Endodermal cell (in vitro differentiated cells): ENCODE results near the gene ZNF710. TPM values are rescaled to one million over a fixed set of nuclear protein-coding genes. Genes with fewer than 3 reads are reported as not detected.

Source experiments
- DNase-seq: peaks from one replicate; pipeline ENCODE4 v3.0.0-alpha.2; 2017
- H3K27ac ChIP-seq: 2 replicates; pipeline ENCODE4 v1.5.1; 2013; ENCODE audit warnings: mild to moderate bottlenecking, low read depth, low read length, moderate library complexity
- H3K27me3 ChIP-seq: 2 replicates; pipeline ENCODE4 v1.6.1; 2013; ENCODE audit warnings: mild to moderate bottlenecking, low read length, moderate library complexity; ENCODE audit not compliant: insufficient read depth, control insufficient read depth, poor library complexity, severe bottlenecking
- H3K36me3 ChIP-seq: 2 replicates; pipeline ENCODE4 v1.7.0; 2013; ENCODE audit warnings: mild to moderate bottlenecking, low read length, moderate library complexity; ENCODE audit not compliant: control insufficient read depth, insufficient read depth
- H3K4me1 ChIP-seq: one replicate; pipeline ENCODE4 v1.7.0; 2013; ENCODE audit warnings: low read length; ENCODE audit not compliant: control insufficient read depth, insufficient read depth
- H3K4me3 ChIP-seq: 2 replicates; pipeline ENCODE4 v1.5.1; 2013; ENCODE audit warnings: mild to moderate bottlenecking, low read length, moderate library complexity
- H3K9ac ChIP-seq: 2 replicates; pipeline ENCODE4 v1.6.1; 2013; ENCODE audit warnings: mild to moderate bottlenecking, low read length, moderate library complexity; ENCODE audit not compliant: poor library complexity, severe bottlenecking; ENCODE audit errors: extremely low read depth
- H3K9me3 ChIP-seq: 2 replicates; pipeline ENCODE4 v1.6.1; 2013; ENCODE audit warnings: mild to moderate bottlenecking, low read length, moderate library complexity; ENCODE audit not compliant: control insufficient read depth
- H3K27ac Mint-ChIP-seq: 2 replicates; pipeline ENCODE4 v1.8.0; 2020; ENCODE audit warnings: mixed read lengths
- H3K27me3 Mint-ChIP-seq: 2 replicates; pipeline ENCODE4 v1.8.0; 2021; ENCODE audit warnings: mild to moderate bottlenecking, mixed read lengths; ENCODE audit not compliant: insufficient read depth
- H3K36me3 Mint-ChIP-seq: 2 replicates; pipeline ENCODE4 v1.8.0; 2020; ENCODE audit warnings: low read depth, mixed read lengths
- H3K4me1 Mint-ChIP-seq: 2 replicates; pipeline ENCODE4 v1.8.0; 2020; ENCODE audit warnings: mixed read lengths
- H3K4me3 Mint-ChIP-seq: 2 replicates; pipeline ENCODE4 v1.8.0; 2020; ENCODE audit warnings: mild to moderate bottlenecking, moderate library complexity, mixed read lengths
- H3K9me3 Mint-ChIP-seq: 2 replicates; pipeline ENCODE4 v1.8.0; 2020; ENCODE audit warnings: mild to moderate bottlenecking, mixed read lengths
- CTCF ChIP-seq: fragments of 200-600 bp; sonication (generic); conservative IDR thresholded peaks from 2 replicates; pipeline ENCODE4 v1.5.0; 2021; ENCODE audit warnings: antibody characterized with exemption, mild to moderate bottlenecking
- WGBS, 2 experiments: methylation state at CpG; one replicate each; pipeline versions ENCODE4 v1.1.5 to v1.1.7; 2013; ENCODE audit warnings: missing lambda C conversion rate in 2 of 2, mixed read lengths in 1 of 2; ENCODE audit not compliant: insufficient coverage in 1 of 2, insufficient read length in 1 of 2; 5-methylcytosine and 5-hydroxymethylcytosine counted together
- total RNA-seq, 2 donors: library from RNA; stranded (reverse); fragmentation: NEBNext Ultra II Directional in 1 of 2; extraction: Animal tissue kit (Norgen Biotek cat#: 25700) in 1 of 2; gene quantifications; 2 replicates in 1 of 2; 3 replicates in 1 of 2; pipeline ENCODE4 v1.2.1, GENCODE V29; 2021

The ZNF710 gene
- total RNA-seq, 2 donors from 2014 or later: 31.8 to 39.1 TPM

DNA sequence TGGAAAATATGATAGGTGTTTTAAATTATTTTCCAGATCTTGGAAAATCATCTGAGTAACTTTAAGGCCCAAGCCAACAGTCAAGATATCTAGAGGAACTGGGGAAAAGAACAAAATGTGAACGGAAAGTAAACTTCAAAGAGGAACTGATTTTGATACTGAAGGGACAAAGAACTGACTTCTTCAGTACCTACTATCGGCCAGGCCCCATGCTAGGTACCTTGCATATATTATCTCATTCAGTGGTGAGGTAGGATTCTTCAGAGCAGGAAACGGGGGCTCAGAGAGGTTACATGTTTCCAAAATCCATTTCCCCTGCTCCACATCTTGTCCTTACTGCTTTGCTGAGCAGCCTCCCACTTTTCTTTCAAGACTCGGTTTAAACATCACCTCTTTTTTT, 9.8 kb upstream of the ZNF710 start:
- Histone ChIP-seq H3K4me3 (no peak overlapping the region), H3K9ac (no peak overlapping the region), H3K9me3 (no peaks in the 10 kb centered on the region), H3K36me3 (no peaks in the 10 kb centered on the region), H3K27me3 (no peaks in the 10 kb centered on the region), H3K4me1 (no peaks in the 10 kb centered on the region), H3K27ac (no peak overlapping the region)
- Mint-ChIP-seq H3K4me1 (no peaks in the 10 kb centered on the region), H3K27me3 (no peaks in the 10 kb centered on the region), H3K27ac (no peak overlapping the region), H3K36me3 (no peaks in the 10 kb centered on the region), H3K4me3 (no peak overlapping the region), H3K9me3 (no peaks in the 10 kb centered on the region)
- 83 to 93% methylated on average over 3 of the region's 4 CpGs for WGBS, 2 experiments
- no peak for TF ChIP-seq CTCF
- no peak for DNase-seq

GRCh38 chr15:89993349-89993748, 7.8 kb upstream of the ZNF710 start:
- Mint-ChIP-seq H3K27me3 (no peaks in the 10 kb centered on the region), H3K4me3 (no peak overlapping the region), H3K27ac (no peak overlapping the region), H3K9me3 (no peaks in the 10 kb centered on the region), H3K4me1 (peaks cover 11% of the 10 kb centered on the region), H3K36me3 (no peaks in the 10 kb centered on the region)
- Histone ChIP-seq H3K27me3 (no peaks in the 10 kb centered on the region), H3K4me1 (peaks cover 2% of the 10 kb centered on the region), H3K9me3 (no peaks in the 10 kb centered on the region), H3K9ac (no peak overlapping the region), H3K4me3 (no peak overlapping the region), H3K36me3 (no peaks in the 10 kb centered on the region), H3K27ac (no peak overlapping the region)
- whole genome bisulfite sequencing, 2 experiments: 83 to 100% methylated on average over 1 of the region's 1 CpG
- no peak for TF ChIP-seq CTCF
- no peak for DNase-seq

DNA sequence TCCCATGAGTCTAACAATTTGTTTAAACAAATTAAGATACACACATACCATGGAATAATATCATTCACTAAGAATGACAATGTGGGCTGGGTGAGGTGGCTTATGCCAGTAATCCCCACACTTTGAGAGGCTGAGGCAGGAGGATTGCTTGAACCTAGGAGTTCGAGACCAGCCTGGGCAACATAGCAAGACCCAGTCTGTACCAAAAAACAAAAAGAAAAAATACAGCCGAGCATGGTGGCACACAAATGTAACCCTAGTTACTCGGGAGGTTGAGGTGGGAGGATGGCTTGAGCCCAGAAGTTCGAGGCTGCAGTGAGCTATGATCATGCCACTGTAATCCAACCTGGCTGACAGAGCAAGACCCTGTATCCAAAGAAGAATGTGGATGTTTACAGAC, 4.0 kb upstream of the ZNF710 start:
- Histone ChIP-seq H3K27me3 (no peaks in the 10 kb centered on the region), H3K9me3 (no peaks in the 10 kb centered on the region), H3K27ac (no peak overlapping the region), H3K4me3 (no peak overlapping the region), H3K9ac (no peak overlapping the region), H3K4me1 (peaks cover 11% of the 10 kb centered on the region), H3K36me3 (no peaks in the 10 kb centered on the region)
- TF ChIP-seq CTCF: no peak
- Mint-ChIP-seq H3K4me3 (no peak overlapping the region), H3K36me3 (no peaks in the 10 kb centered on the region), H3K27me3 (no peaks in the 10 kb centered on the region), H3K9me3 (no peaks in the 10 kb centered on the region), H3K4me1 (peaks cover 19% of the 10 kb centered on the region), H3K27ac (no peak overlapping the region)
- no peak for DNase-seq
- WGBS, 2 experiments: 94 to 100% methylated on average over 4 of the region's 4 CpGs
